ENCODE data around the gene STUB1. TPM values are rescaled to one million over a fixed set of nuclear protein-coding genes. Genes with fewer than 3 reads are reported as not detected.

The STUB1 gene
- total RNA-seq, 4 donors from 2014 or later, result 152 to 213 (median 186) TPM

DNA sequence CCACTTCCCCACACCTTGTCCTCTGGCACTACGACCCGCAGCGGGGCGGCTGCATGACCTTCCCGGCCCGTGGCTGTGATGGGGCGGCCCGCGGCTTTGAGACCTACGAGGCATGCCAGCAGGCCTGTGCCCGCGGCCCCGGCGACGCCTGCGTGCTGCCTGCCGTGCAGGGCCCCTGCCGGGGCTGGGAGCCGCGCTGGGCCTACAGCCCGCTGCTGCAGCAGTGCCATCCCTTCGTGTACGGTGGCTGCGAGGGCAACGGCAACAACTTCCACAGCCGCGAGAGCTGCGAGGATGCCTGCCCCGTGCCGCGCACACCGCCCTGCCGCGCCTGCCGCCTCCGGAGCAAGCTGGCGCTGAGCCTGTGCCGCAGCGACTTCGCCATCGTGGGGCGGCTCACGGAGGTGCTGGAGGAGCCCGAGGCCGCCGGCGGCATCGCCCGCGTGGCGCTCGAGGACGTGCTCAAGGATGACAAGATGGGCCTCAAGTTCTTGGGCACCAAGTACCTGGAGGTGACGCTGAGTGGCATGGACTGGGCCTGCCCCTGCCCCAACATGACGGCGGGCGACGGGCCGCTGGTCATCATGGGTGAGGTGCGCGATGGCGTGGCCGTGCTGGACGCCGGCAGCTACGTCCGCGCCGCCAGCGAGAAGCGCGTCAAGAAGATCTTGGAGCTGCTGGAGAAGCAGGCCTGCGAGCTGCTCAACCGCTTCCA lies 46.7 kb upstream of the STUB1 start:
- no peaks in the 10 kb centered on the region for H3K27me3 ChIP-seq
- 97 to 98% methylated on average over 21 to 35 of the region's 74 CpGs for WGBS, 2 donors
- peaks cover 0 to 33% (median 4%) of the 10 kb centered on the region in 3 donors for H3K36me3 ChIP-seq
- H3K4me1 ChIP-seq, result peaks cover 0 to 63% (median 44%) of the 10 kb centered on the region in 4 donors
- TF ChIP-seq, protein P1, sequence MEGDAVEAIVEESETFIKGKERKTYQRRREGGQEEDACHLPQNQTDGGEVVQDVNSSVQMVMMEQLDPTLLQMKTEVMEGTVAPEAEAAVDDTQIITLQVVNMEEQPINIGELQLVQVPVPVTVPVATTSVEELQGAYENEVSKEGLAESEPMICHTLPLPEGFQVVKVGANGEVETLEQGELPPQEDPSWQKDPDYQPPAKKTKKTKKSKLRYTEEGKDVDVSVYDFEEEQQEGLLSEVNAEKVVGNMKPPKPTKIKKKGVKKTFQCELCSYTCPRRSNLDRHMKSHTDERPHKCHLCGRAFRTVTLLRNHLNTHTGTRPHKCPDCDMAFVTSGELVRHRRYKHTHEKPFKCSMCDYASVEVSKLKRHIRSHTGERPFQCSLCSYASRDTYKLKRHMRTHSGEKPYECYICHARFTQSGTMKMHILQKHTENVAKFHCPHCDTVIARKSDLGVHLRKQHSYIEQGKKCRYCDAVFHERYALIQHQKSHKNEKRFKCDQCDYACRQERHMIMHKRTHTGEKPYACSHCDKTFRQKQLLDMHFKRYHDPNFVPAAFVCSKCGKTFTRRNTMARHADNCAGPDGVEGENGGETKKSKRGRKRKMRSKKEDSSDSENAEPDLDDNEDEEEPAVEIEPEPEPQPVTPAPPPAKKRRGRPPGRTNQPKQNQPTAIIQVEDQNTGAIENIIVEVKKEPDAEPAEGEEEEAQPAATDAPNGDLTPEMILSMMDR (IDR thresholded peaks at IDR 0.05), result no peak
- TF ChIP-seq EP300 (IDR thresholded peaks at IDR 0.05), result no peak
- no peak for TF ChIP-seq POLR2A (IDR thresholded peaks at IDR 0.05)
- no peaks in the 10 kb centered on the region for H3K9me3 ChIP-seq
- no peak overlapping the region for H3K4me3 ChIP-seq
- H3K27ac ChIP-seq, result no peak overlapping the region
- DNase-seq (ENCODE audit: low spot score in 2 of 2), result no peak

DNA sequence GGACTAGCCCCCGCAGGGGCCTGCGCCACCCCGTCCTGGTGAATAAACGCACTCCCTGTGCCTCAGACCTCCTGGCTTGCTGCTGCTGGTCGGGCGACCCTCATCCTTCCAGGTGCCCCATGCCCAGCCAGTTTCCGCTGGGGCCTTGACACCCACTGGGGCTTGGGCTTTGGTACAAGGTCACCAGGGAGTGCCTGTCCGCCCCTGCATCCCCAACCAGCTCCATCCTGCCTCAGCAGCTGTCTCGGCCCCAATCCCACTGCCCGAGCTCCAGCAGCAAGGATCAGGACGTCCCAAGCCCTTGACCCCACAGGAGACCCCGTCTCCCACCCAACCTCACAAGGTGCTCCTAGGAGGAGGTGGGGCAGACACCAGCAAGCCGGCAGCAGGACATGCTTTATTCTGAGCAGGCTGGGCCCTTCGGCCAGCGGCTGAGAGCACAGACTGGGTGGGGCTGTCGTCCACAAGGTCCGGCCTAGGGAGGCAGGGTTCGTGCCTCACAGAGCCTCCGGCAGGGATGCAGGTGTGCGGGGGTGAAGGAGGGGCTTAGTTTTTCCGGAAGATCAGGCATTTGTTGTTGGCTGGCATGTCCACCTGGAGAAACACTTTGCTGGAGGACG lies 46.0 kb upstream of the STUB1 start:
- H3K4me3 ChIP-seq, result no peak overlapping the region
- 76 to 88% methylated on average over 14 to 18 of the region's 22 CpGs for WGBS, 2 donors
- H3K9me3 ChIP-seq, result no peaks in the 10 kb centered on the region
- no peak for DNase-seq (ENCODE audit: low spot score in 2 of 2)
- H3K4me1 ChIP-seq, result peaks cover 0 to 56% (median 41%) of the 10 kb centered on the region in 4 donors
- H3K27ac ChIP-seq, result no peak overlapping the region
- TF ChIP-seq EP300 (IDR thresholded peaks at IDR 0.05) (no peak), POLR2A (IDR thresholded peaks at IDR 0.05) (no peak)
- TF ChIP-seq, protein P1 (IDR thresholded peaks at IDR 0.05), result no peak
- H3K36me3 ChIP-seq, result peaks cover 0 to 28% (median 4%) of the 10 kb centered on the region in 3 donors
- no peaks in the 10 kb centered on the region for H3K27me3 ChIP-seq

DNA sequence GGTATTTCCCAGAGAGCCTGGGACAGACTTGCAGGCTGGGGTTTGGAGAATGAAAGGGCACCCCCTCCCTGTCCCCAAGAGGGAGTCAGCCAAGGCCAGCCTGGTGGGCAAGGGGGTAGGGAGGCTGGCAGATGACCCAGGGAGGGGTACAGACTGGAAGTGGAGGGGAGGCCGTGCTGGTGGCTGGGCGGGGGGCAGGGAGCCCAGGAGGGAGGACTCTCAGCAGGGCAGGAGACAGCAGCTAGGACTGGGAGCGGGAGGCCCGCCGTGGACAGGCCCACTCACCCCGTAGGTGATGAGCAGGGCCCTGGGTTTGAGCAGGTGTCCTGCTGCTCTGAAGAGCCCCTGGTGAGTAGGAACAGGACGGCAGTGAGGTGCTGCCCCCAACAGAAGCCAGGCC lies 45.2 kb upstream of the STUB1 start:
- no peaks in the 10 kb centered on the region for H3K9me3 ChIP-seq
- TF ChIP-seq, protein P1 (IDR thresholded peaks at IDR 0.05), result no peak
- TF ChIP-seq POLR2A (IDR thresholded peaks at IDR 0.05), result no peak
- TF ChIP-seq EP300 (IDR thresholded peaks at IDR 0.05), result no peak
- no peaks in the 10 kb centered on the region for H3K27me3 ChIP-seq
- peak overlapping the region in 3 of 4 donors; percentile 90 to 94 (median 91) for H3K4me3 ChIP-seq
- peaks cover 0 to 28% (median 4%) of the 10 kb centered on the region in 3 donors for H3K36me3 ChIP-seq
- no peak for DNase-seq (ENCODE audit: low spot score in 2 of 2)
- 81 to 92% methylated on average over 6 to 7 of the region's 7 CpGs for WGBS, 2 donors
- H3K4me1 ChIP-seq, result peaks cover 0 to 48% (median 33%) of the 10 kb centered on the region in 4 donors
- H3K27ac ChIP-seq, result peak overlapping the region in 2 of 4 donors; percentile 92 to 100

DNA sequence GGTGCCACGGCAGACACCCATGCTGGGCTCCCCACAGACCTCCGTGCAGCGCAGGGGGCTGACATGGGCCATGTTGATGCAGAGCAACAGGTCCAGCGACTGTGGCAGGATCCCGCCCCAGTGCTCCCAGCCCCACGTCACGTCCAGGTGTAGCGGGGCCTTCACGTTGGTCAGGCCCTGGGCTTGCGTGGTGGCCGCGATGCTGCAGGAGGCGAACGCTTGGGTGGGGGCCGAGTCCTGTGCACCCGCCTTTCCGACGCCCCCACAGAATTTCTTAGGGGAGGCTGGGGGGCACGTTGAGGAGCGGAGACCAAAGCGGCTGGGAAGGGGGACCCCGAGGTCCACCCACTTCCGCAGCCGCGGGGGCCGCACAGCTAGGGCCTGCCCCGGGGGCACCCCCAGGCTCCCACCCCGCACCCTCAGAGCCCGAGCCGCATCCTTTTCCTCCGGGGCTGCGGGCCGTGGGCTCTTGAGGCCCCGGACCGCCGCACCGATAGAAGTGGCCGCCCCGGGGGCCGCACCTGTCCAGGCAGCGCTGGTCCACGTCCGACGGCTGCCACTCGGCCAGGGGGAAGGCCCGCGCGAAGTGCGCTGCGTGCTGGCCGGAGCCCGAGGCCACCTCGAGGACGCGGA lies 44.5 kb upstream of the STUB1 start:
- DNase-seq (ENCODE audit: low spot score in 2 of 2), result no peak
- Histone ChIP-seq H3K36me3 (peaks cover 0 to 28% (median 4%) of the 10 kb centered on the region in 3 donors), H3K27ac (peak overlapping the region; percentile 92 to 100 (median 96)), H3K4me1 (peaks cover 0 to 41% (median 26%) of the 10 kb centered on the region in 4 donors), H3K27me3 (no peaks in the 10 kb centered on the region), H3K9me3 (no peaks in the 10 kb centered on the region), H3K4me3 (peak overlapping the region; percentile 63 to 94 (median 90))
- 2 to 22% methylated on average over 9 to 21 of the region's 55 CpGs for WGBS, 2 donors
- TF ChIP-seq, protein P1 (IDR thresholded peaks at IDR 0.05), result no peak
- no peak for TF ChIP-seq POLR2A (IDR thresholded peaks at IDR 0.05)
- no peak for TF ChIP-seq EP300 (IDR thresholded peaks at IDR 0.05)

All from tibial nerve (tissue), 4 donors.